SU-DHL-6 (cell line): ENCODE results near the gene CEP95.

Experiments used
- CTCF ChIP-seq: fragments of 200-600 bp; sonication (generic); IDR thresholded peaks from one replicate; pipeline ENCODE4 v1.5.1; 2017; ENCODE audit warnings: antibody characterized with exemption, mild to moderate bottlenecking, low read length, moderate library complexity; ENCODE audit not compliant: insufficient read depth, poor library complexity, severe bottlenecking
- EZH2phosphoT487 ChIP-seq: fragments of 200-600 bp; sonication (generic), shearing (Covaris generic); conservative IDR thresholded peaks from 2 replicates; pipeline ENCODE4 v1.6.1; 2018; ENCODE audit warnings: mild to moderate bottlenecking, antibody characterized with exemption, low read length, moderate library complexity, mixed read lengths

DNA sequence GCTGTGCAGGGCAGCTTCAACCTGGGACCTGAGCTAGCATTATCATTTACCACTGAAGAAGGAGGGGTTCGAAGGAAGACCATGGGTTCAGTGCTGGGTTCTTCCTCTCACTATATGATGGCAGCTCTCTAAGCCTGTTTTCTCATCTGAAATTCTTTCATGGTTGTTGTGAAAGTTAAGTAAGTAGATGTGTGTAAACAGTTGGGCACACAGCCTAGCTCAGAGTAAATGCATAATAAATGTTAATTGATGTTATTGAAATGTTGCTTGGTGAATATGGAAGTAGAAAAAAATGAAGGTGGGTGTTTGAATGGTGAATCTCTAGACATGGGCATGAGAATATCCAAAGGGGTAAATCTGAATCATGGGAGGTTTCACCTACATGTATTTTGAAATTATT, 9.1 kb downstream of the CEP95 start:
- TF ChIP-seq CTCF (no peak), EZH2phosphoT487 (no peak)
